ENCODE measurements around the gene CDH4. TPM values are rescaled to one million over a fixed set of nuclear protein-coding genes. Genes with fewer than 3 reads are reported as not detected.

The CDH4 gene
- total RNA-seq, 2 donors from 2014 or later, result 0.29 to 0.45 TPM

- H3K27me3 Mint-ChIP-seq, result peaks cover 7% of the 10 kb centered on the region
- no peak overlapping the region for H3K27ac Mint-ChIP-seq
- no peaks in the 10 kb centered on the region for H3K36me3 Mint-ChIP-seq (ENCODE audit: low read depth)
- no peak overlapping the region for H3K4me3 Mint-ChIP-seq
- no peaks in the 10 kb centered on the region for H3K9me3 Mint-ChIP-seq
- no peaks in the 10 kb centered on the region for H3K4me1 Mint-ChIP-seq
- no peak for ATAC-seq (replicated peaks)
Measured at GRCh38 chr20:61841551-61841950, 589.5 kb downstream of the CDH4 start.

DNA sequence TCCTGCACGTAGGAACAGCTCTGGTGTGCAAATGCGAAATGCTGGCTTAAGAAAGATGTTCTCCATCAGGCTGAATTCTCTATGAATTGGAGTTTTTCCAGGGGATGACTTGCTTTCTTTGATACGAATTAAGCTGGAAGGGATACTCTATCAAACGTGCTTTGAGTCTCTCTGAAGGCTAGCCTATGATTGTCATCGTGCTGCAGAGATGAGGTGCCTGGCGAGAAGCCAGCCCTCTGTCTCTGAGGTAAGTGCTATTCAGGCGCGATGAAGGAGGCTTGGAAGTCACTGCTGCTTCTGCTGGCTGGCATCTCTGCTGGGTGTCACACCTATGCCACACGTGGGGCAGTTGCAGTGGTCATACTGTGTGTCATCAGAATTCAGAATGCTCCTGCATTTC lies 589.9 kb downstream of the CDH4 start:
- no peaks in the 10 kb centered on the region for H3K4me1 Mint-ChIP-seq
- no peak overlapping the region for H3K4me3 Mint-ChIP-seq
- no peaks in the 10 kb centered on the region for H3K36me3 Mint-ChIP-seq (ENCODE audit: low read depth)
- no peaks in the 10 kb centered on the region for H3K9me3 Mint-ChIP-seq
- H3K27me3 Mint-ChIP-seq, result peaks cover 7% of the 10 kb centered on the region
- H3K27ac Mint-ChIP-seq, result no peak overlapping the region
- ATAC-seq (replicated peaks), result no peak

GRCh38 chr20:61844621-61845020 lies 592.6 kb downstream of the CDH4 start:
- H3K4me1 Mint-ChIP-seq, result no peaks in the 10 kb centered on the region
- no peaks in the 10 kb centered on the region for H3K36me3 Mint-ChIP-seq (ENCODE audit: low read depth)
- H3K27me3 Mint-ChIP-seq, result peaks cover 7% of the 10 kb centered on the region
- H3K9me3 Mint-ChIP-seq, result no peaks in the 10 kb centered on the region
- no peak overlapping the region for H3K27ac Mint-ChIP-seq
- no peak overlapping the region for H3K4me3 Mint-ChIP-seq
- ATAC-seq (replicated peaks), result no peak

- Mint-ChIP-seq H3K27me3 (peaks cover 10% of the 10 kb centered on the region), H3K9me3 (no peaks in the 10 kb centered on the region), H3K4me3 (no peak overlapping the region), H3K4me1 (no peaks in the 10 kb centered on the region), H3K36me3 (ENCODE audit: low read depth) (no peaks in the 10 kb centered on the region), H3K27ac (no peak overlapping the region)
- no peak for ATAC-seq (replicated peaks)
Measured at GRCh38 chr20:61845233-61845671, 593.2 kb downstream of the CDH4 start.

GRCh38 chr20:61846074-61846473 lies 594.0 kb downstream of the CDH4 start:
- Mint-ChIP-seq H3K4me1 (no peaks in the 10 kb centered on the region), H3K27ac (no peak overlapping the region), H3K36me3 (ENCODE audit: low read depth) (no peaks in the 10 kb centered on the region), H3K4me3 (no peak overlapping the region), H3K27me3 (peaks cover 10% of the 10 kb centered on the region), H3K9me3 (no peaks in the 10 kb centered on the region)
- ATAC-seq (replicated peaks), result no peak

GRCh38 chr20:61846741-61847419 lies 594.8 kb downstream of the CDH4 start:
- H3K9me3 Mint-ChIP-seq, result no peaks in the 10 kb centered on the region
- no peaks in the 10 kb centered on the region for H3K4me1 Mint-ChIP-seq
- H3K27me3 Mint-ChIP-seq, result peaks cover 10% of the 10 kb centered on the region
- no peak overlapping the region for H3K4me3 Mint-ChIP-seq
- H3K27ac Mint-ChIP-seq, result no peak overlapping the region
- H3K36me3 Mint-ChIP-seq (ENCODE audit: low read depth), result no peaks in the 10 kb centered on the region
- ATAC-seq (replicated peaks), result no peak

DNA sequence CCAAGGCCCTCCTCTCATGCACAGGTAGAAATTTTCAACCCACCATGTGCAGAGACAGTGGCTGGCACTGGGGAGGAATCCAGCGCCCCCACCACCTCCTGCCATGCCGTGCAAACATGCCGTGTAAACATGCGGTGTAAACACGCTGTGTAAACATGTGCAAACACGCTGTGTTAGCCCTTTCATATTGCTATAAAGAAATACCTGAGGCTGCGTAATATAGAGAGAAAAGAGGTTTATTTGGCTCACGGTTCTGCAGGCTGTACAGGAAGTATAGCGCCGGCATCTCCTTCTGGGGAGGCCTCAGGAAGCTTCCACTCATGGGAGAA lies 595.3 kb downstream of the CDH4 start:
- H3K4me3 Mint-ChIP-seq, result no peak overlapping the region
- no peak for ATAC-seq (replicated peaks)
- no peaks in the 10 kb centered on the region for H3K9me3 Mint-ChIP-seq
- H3K4me1 Mint-ChIP-seq, result no peaks in the 10 kb centered on the region
- no peak overlapping the region for H3K27ac Mint-ChIP-seq
- H3K27me3 Mint-ChIP-seq, result peaks cover 10% of the 10 kb centered on the region
- H3K36me3 Mint-ChIP-seq (ENCODE audit: low read depth), result no peaks in the 10 kb centered on the region

- no peak for ATAC-seq (replicated peaks)
- Mint-ChIP-seq H3K9me3 (no peaks in the 10 kb centered on the region), H3K27me3 (peaks cover 10% of the 10 kb centered on the region), H3K36me3 (ENCODE audit: low read depth) (no peaks in the 10 kb centered on the region), H3K4me1 (no peaks in the 10 kb centered on the region), H3K27ac (no peak overlapping the region), H3K4me3 (no peak overlapping the region)
Measured at GRCh38 chr20:61847986-61848385, 595.9 kb downstream of the CDH4 start.

DNA sequence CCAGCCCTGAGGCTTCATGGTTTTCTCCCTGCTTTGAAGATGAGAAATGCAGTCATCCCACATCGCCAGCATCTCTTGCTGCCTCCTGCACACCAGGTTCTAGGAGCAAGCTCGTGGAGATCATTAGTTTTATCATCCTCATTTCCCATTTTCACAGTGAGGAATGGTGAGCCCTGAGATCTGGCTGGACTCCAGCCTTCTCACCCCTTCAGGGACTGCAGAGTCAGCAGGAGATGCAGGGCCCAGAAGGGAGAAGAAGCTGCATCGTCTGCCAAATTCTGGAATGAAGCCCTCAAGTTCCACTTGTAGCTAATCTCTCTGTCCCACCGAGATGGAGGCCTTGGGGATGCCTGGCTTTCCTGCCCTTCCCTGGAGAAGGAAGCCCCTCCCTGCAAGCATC lies 596.8 kb downstream of the CDH4 start:
- H3K27ac Mint-ChIP-seq, result no peak overlapping the region
- H3K36me3 Mint-ChIP-seq (ENCODE audit: low read depth), result no peaks in the 10 kb centered on the region
- H3K9me3 Mint-ChIP-seq, result no peaks in the 10 kb centered on the region
- H3K4me3 Mint-ChIP-seq, result no peak overlapping the region
- no peak for ATAC-seq (replicated peaks)
- peaks cover 10% of the 10 kb centered on the region for H3K27me3 Mint-ChIP-seq
- no peaks in the 10 kb centered on the region for H3K4me1 Mint-ChIP-seq

GRCh38 chr20:61849376-61849775 lies 597.3 kb downstream of the CDH4 start:
- H3K4me3 Mint-ChIP-seq, result no peak overlapping the region
- H3K27me3 Mint-ChIP-seq, result peaks cover 10% of the 10 kb centered on the region
- H3K36me3 Mint-ChIP-seq (ENCODE audit: low read depth), result no peaks in the 10 kb centered on the region
- H3K4me1 Mint-ChIP-seq, result no peaks in the 10 kb centered on the region
- ATAC-seq (replicated peaks), result no peak
- no peak overlapping the region for H3K27ac Mint-ChIP-seq
- no peaks in the 10 kb centered on the region for H3K9me3 Mint-ChIP-seq

GRCh38 chr20:61849822-61850221 lies 597.8 kb downstream of the CDH4 start:
- H3K36me3 Mint-ChIP-seq (ENCODE audit: low read depth), result no peaks in the 10 kb centered on the region
- H3K9me3 Mint-ChIP-seq, result no peaks in the 10 kb centered on the region
- peaks cover 10% of the 10 kb centered on the region for H3K27me3 Mint-ChIP-seq
- no peak overlapping the region for H3K27ac Mint-ChIP-seq
- H3K4me1 Mint-ChIP-seq, result no peaks in the 10 kb centered on the region
- H3K4me3 Mint-ChIP-seq, result no peak overlapping the region
- no peak for ATAC-seq (replicated peaks)

DNA sequence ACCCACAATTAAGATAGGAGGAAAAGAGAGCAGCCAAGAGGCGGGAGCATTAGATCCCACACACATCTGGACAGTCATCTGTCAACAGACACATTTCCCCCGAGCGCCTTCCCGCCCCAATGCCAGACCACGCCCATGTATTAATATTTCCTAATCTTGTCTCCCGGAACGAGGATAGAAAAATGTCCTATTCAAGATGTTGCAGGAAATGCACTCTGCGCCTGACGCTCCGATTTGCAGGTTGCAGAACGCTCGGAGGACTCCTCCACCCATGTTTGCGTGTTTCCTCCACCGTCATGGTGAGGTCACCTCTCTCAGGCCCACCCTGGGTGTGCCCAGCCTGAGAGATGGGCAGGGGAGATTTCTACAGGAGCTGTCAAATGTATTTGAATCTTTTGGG lies 598.4 kb downstream of the CDH4 start:
- Mint-ChIP-seq H3K27ac (no peak overlapping the region), H3K4me1 (no peaks in the 10 kb centered on the region), H3K4me3 (no peak overlapping the region), H3K36me3 (ENCODE audit: low read depth) (no peaks in the 10 kb centered on the region), H3K27me3 (peaks cover 10% of the 10 kb centered on the region), H3K9me3 (no peaks in the 10 kb centered on the region)
- ATAC-seq (replicated peaks), result no peak

- H3K4me3 Mint-ChIP-seq, result no peak overlapping the region
- H3K9me3 Mint-ChIP-seq, result no peaks in the 10 kb centered on the region
- ATAC-seq (replicated peaks), result no peak
- H3K36me3 Mint-ChIP-seq (ENCODE audit: low read depth), result no peaks in the 10 kb centered on the region
- no peak overlapping the region for H3K27ac Mint-ChIP-seq
- H3K27me3 Mint-ChIP-seq, result peaks cover 7% of the 10 kb centered on the region
- H3K4me1 Mint-ChIP-seq, result no peaks in the 10 kb centered on the region
Measured at GRCh38 chr20:61850926-61851900, 599.2 kb downstream of the CDH4 start.

DNA sequence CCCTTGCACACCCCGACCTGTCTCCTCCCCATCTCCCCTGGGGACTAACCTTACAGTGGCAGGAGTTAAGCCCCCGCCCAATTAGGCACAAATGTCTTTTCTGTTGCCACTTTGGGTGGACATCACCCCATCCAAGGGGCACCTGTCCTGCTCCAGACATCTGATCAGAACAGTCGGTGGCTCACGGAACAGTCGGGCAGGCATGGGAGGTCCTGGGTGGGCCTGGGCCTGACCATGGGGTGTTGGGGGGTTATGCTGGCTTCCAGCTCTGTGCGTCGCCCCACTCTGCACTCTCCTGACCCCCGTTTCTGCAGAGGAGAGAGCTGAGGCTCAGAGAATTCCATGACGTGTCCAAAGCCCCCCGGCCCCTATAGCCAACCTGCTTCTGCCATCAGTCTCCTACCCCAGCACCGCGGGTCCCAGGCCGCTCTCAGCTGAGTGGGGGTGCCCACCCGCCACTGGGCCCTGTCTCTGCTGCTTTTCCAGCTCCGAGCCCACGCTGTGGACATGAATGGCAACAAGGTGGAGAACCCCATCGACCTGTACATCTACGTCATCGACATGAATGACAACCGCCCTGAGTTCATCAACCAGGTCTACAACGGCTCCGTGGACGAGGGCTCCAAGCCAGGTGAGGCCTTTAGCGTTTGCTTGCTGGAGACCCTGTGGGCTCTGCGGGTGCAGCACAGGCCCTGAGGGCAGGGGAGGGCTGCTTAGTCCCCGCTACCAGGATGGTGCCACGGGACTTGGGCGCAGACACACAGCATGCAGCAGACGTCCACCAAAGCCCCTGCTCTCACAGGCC lies 600.4 kb downstream of the CDH4 start:
- H3K27ac Mint-ChIP-seq, result no peak overlapping the region
- no peaks in the 10 kb centered on the region for H3K36me3 Mint-ChIP-seq (ENCODE audit: low read depth)
- no peak for ATAC-seq (replicated peaks)
- H3K27me3 Mint-ChIP-seq, result peaks cover 3% of the 10 kb centered on the region
- no peaks in the 10 kb centered on the region for H3K4me1 Mint-ChIP-seq
- H3K9me3 Mint-ChIP-seq, result no peaks in the 10 kb centered on the region
- H3K4me3 Mint-ChIP-seq, result no peak overlapping the region
